SH-SY5Y (cell line): ENCODE measurements around the gene BMPR1B.

Experiments used
- GATA2 ChIP-seq: IDR thresholded peaks from 2 replicates; pipeline ENCODE4 v1.6.1; 2011; ENCODE audit warnings: mild to moderate bottlenecking, low read depth, low read length
- GATA3 ChIP-seq: IDR thresholded peaks from 2 replicates; pipeline ENCODE4 v1.6.1; 2011; ENCODE audit warnings: low read depth, mild to moderate bottlenecking, low read length, moderate library complexity

GRCh38 chr4:94763005-94763404 is 5.2 kb downstream of the BMPR1B start:
- TF ChIP-seq GATA2 (no peak), GATA3 (no peak)
